NOMO-1 treated with DMSO at 0.1 percent for 48 hours (cell line): Measurements from ENCODE around the gene ARID3B.
"Not testable (repeated sequence)": the region's sequence is repeated elsewhere in the genome, so short reads cannot be mapped to it uniquely, and the experiment has no call there.

Source experiments
- DNase-seq: peaks from one replicate; lab custom pipeline; 2025; ENCODE audit not compliant: unreplicated experiment; lab: John Stamatoyannopoulos, UW

ARID3B gene

GRCh38 chr15:74618841-74619596 is 78.0 kb downstream of the ARID3B start:
- no peak for DNase-seq

- DNase-seq: no peak
Measured at GRCh38 chr15:74619916-74620635, 79.1 kb downstream of the ARID3B start.

- DNase-seq: peak; percentile 67
Measured at GRCh38 chr15:74620636-74621545, 79.9 kb downstream of the ARID3B start.

GRCh38 chr15:74621546-74621920 is 80.5 kb downstream of the ARID3B start:
- no peak for DNase-seq

- no peak for DNase-seq
Measured at GRCh38 chr15:74621936-74622335, 80.9 kb downstream of the ARID3B start.

GRCh38 chr15:74622758-74623157 is 81.7 kb downstream of the ARID3B start:
- DNase-seq: no peak

- no peak for DNase-seq
Measured at GRCh38 chr15:74624020-74624602, 83.1 kb downstream of the ARID3B start.

GRCh38 chr15:74625693-74626092 is 84.7 kb downstream of the ARID3B start:
- DNase-seq: no peak

GRCh38 chr15:74626336-74626735 is 85.3 kb downstream of the ARID3B start:
- no peak for DNase-seq

- DNase-seq: peak; percentile 56
Measured at GRCh38 chr15:74626752-74627692, 86.0 kb downstream of the ARID3B start.

GRCh38 chr15:74627766-74628165 is 86.7 kb downstream of the ARID3B start:
- no peak for DNase-seq

- no peak for DNase-seq
Measured at GRCh38 chr15:74628199-74628598, 87.2 kb downstream of the ARID3B start.

GRCh38 chr15:74628949-74629348 is 87.9 kb downstream of the ARID3B start:
- no peak for DNase-seq

GRCh38 chr15:74629696-74630095 is 88.7 kb downstream of the ARID3B start:
- not testable (repeated sequence) for DNase-seq

GRCh38 chr15:74630284-74631086 is 89.5 kb downstream of the ARID3B start:
- no peak for DNase-seq

GRCh38 chr15:74631087-74631385 is 90.0 kb downstream of the ARID3B start:
- DNase-seq: no peak

GRCh38 chr15:74631408-74631807 is 90.4 kb downstream of the ARID3B start:
- no peak for DNase-seq

GRCh38 chr15:74631935-74632560 is 91.0 kb downstream of the ARID3B start:
- DNase-seq: peak; percentile 17

GRCh38 chr15:74632601-74633000 is 91.6 kb downstream of the ARID3B start:
- DNase-seq: no peak
